SU-DHL-6 (cell line): ENCODE results near the gene BDNF.

Source experiments
- CTCF ChIP-seq: fragments of 200-600 bp; sonication (generic); IDR thresholded peaks from one replicate; pipeline ENCODE4 v1.5.1; 2017; ENCODE audit warnings: antibody characterized with exemption, mild to moderate bottlenecking, low read length, moderate library complexity; ENCODE audit not compliant: insufficient read depth, poor library complexity, severe bottlenecking
- EZH2phosphoT487 ChIP-seq: fragments of 200-600 bp; sonication (generic), shearing (Covaris generic); conservative IDR thresholded peaks from 2 replicates; pipeline ENCODE4 v1.6.1; 2018; ENCODE audit warnings: mild to moderate bottlenecking, antibody characterized with exemption, low read length, moderate library complexity, mixed read lengths

GRCh38 chr11:27718346-27718862 is 18.1 kb upstream of the BDNF start:
- TF ChIP-seq CTCF (no peak), EZH2phosphoT487 (no peak)
